22Rv1 (cell line): ENCODE results near the gene CFAP91.

ENCODE experiments used
- H3K27ac ChIP-seq: fragments of 450-650 bp; 2 replicates; pipeline ENCODE4 v1.5.1; 2017
- ZFX ChIP-seq: fragments of 450-650 bp; IDR thresholded peaks from 2 replicates; pipeline ENCODE4 v1.6.1; 2017; ENCODE audit warnings: antibody characterized with exemption, borderline replicate concordance
- TF ChIP-seq, protein P1 (sequence below): fragments of 450-650 bp; IDR thresholded peaks from 2 replicates; pipeline ENCODE4 v1.5.1; 2017; ENCODE audit warnings: mild to moderate bottlenecking

The CFAP91 gene

DNA sequence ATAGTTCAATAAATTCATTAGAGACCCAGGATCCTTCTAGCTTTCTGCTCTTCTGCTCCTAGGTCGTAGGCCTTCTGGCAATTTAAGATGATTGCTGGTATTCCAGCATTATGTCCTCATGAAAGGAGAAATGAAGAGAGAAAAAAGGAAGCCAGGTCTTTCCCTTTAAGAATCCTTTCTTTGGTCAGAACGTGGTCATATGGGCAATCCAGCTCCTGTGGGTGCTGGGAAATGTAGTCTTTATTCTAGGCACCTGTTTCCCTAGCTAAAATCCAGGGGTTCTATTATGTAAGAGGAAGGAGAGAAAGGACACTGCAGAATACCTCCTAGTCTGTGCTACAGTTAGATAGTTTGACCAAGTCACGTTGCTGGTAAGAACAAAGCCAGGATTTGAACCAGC is 43.6 kb downstream of the CFAP91 start:
- TF ChIP-seq, protein P1, sequence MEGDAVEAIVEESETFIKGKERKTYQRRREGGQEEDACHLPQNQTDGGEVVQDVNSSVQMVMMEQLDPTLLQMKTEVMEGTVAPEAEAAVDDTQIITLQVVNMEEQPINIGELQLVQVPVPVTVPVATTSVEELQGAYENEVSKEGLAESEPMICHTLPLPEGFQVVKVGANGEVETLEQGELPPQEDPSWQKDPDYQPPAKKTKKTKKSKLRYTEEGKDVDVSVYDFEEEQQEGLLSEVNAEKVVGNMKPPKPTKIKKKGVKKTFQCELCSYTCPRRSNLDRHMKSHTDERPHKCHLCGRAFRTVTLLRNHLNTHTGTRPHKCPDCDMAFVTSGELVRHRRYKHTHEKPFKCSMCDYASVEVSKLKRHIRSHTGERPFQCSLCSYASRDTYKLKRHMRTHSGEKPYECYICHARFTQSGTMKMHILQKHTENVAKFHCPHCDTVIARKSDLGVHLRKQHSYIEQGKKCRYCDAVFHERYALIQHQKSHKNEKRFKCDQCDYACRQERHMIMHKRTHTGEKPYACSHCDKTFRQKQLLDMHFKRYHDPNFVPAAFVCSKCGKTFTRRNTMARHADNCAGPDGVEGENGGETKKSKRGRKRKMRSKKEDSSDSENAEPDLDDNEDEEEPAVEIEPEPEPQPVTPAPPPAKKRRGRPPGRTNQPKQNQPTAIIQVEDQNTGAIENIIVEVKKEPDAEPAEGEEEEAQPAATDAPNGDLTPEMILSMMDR, result no peak
- TF ChIP-seq ZFX, result no peak
- no peak overlapping the region for H3K27ac ChIP-seq

DNA sequence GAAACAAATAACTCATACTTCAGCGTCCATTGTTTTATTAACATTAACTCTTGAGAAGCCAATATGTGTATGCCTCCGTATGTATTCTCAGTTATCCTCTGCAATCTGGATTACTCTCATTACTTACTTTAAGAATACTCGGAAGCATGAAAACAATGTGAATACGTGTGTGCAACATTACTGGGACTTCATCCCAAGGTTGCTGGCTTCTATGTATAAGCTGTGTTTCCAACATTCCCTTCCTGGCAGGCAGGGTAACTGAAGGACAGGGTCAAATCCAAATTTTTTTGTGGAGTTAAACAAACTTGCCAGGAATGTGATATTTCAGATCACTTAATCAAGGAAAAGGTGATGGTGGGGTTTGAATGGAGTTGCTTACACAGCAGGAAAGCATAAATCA is 44.5 kb downstream of the CFAP91 start:
- H3K27ac ChIP-seq, result no peak overlapping the region
- TF ChIP-seq, protein P1, result no peak

DNA sequence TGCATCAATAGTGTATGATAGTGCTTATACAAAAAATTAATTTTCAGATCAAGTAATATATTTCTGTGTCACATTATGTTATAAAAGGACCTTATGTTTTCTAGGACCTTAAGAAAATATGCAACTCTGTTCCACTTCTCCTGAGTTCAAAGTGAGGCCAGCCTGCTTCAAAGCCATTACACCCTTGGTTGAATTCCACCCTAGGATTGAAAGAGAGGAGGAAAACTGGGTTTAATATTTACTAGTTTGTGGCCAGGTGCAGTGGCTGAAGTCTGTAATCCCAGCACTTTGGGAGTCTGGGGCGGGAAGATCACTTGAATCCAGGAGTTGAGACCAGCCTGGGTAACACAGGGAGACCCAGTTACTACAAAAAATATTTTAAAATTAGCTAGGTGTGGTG is 46.2 kb downstream of the CFAP91 start:
- no peak overlapping the region for H3K27ac ChIP-seq
- TF ChIP-seq, protein P1, result no peak
- TF ChIP-seq ZFX, result no peak

DNA sequence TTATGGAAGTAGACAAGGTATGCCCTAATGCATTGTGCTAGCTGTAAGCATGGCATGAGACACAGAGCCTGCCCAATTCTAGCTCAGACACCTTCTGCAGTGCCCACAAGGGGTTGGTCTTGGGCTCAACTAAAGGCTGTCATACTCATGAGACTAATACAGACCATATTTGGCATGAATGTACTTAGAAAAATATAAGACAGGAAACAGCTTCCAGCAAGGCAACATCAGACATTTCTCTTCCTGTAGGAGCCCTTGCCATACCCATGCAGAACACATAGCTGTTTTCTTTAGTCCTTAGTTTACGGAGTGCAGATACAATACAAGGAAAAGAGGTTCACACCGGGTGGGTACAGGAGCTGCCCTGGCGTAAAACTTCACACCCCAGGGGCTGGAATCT is 48.6 kb downstream of the CFAP91 start:
- TF ChIP-seq, protein P1, result no peak
- no peak for TF ChIP-seq ZFX
- no peak overlapping the region for H3K27ac ChIP-seq
